H9 (cell line): Measurements from ENCODE around the gene KRCC1. TPM values are rescaled to one million over a fixed set of nuclear protein-coding genes. Genes with fewer than 3 reads are reported as not detected.

Source experiments
- DNase-seq: peaks from one replicate; pipeline ENCODE4 v3.0.0-alpha.2; 2017
- H2AFZ ChIP-seq: one replicate; pipeline ENCODE4 v1.6.1; 2013; ENCODE audit warnings: mild to moderate bottlenecking, low read length, control low read depth, moderate library complexity
- H2AK5ac ChIP-seq: 2 replicates; pipeline ENCODE4 v1.6.1; 2013; ENCODE audit warnings: low read length, control low read depth, mixed read lengths; ENCODE audit not compliant: insufficient read length
- H2BK120ac ChIP-seq: one replicate; pipeline ENCODE4 v1.6.1; 2013; ENCODE audit warnings: low read depth, mild to moderate bottlenecking, low read length, control low read depth, inconsistent platforms; ENCODE audit not compliant: poor library complexity, severe bottlenecking
- H2BK12ac ChIP-seq: 2 replicates; pipeline ENCODE4 v1.6.1; 2013; ENCODE audit warnings: low read length, control low read depth, mixed read lengths, low read depth; ENCODE audit not compliant: insufficient read length
- H2BK15ac ChIP-seq: 2 replicates; pipeline ENCODE4 v1.6.1; 2013; ENCODE audit warnings: low read depth, low read length, control low read depth
- H2BK20ac ChIP-seq: one replicate; pipeline ENCODE4 v1.6.1; 2013; ENCODE audit warnings: low read depth, mild to moderate bottlenecking, low read length, control low read depth, inconsistent platforms; ENCODE audit not compliant: poor library complexity, severe bottlenecking
- H2BK5ac ChIP-seq: 2 replicates; pipeline ENCODE4 v1.6.1; 2013; ENCODE audit warnings: low read length, control low read depth, mixed read lengths; ENCODE audit not compliant: insufficient read length
- H3K14ac ChIP-seq: 2 replicates; pipeline ENCODE4 v1.6.1; 2013; ENCODE audit warnings: low read length, control low read depth; ENCODE audit not compliant: insufficient read depth
- H3K18ac ChIP-seq: 2 replicates; pipeline ENCODE4 v1.6.1; 2013; ENCODE audit warnings: low read depth, mild to moderate bottlenecking, mixed read lengths, low read length, control low read depth; ENCODE audit not compliant: insufficient read length
- H3K23ac ChIP-seq: 2 replicates; pipeline ENCODE4 v1.6.1; 2013; ENCODE audit warnings: low read length, control low read depth, mixed read lengths, low read depth; ENCODE audit not compliant: insufficient read length
- H3K23me2 ChIP-seq: 2 replicates; pipeline ENCODE4 v1.6.1; 2013; ENCODE audit warnings: low read depth, mild to moderate bottlenecking, mixed read lengths, low read length, control low read depth; ENCODE audit not compliant: insufficient read length, poor library complexity, severe bottlenecking
- H3K27ac ChIP-seq: 2 replicates; pipeline ENCODE4 v1.5.1; 2013; ENCODE audit warnings: low read length, control low read depth, mixed read lengths, low read depth; ENCODE audit not compliant: insufficient read length
- H3K27me3 ChIP-seq: 2 replicates; pipeline ENCODE4 v1.6.1; 2013; ENCODE audit warnings: low read length, control low read depth, inconsistent platforms; ENCODE audit not compliant: insufficient read depth
- H3K4ac ChIP-seq: 2 replicates; pipeline ENCODE4 v1.6.1; 2013; ENCODE audit warnings: low read depth, mild to moderate bottlenecking, control low read depth, inconsistent platforms, low read length, moderate library complexity
- H3K4me1 ChIP-seq: 2 replicates; pipeline ENCODE4 v1.6.1; 2013; ENCODE audit warnings: low read length, control low read depth, inconsistent platforms; ENCODE audit not compliant: insufficient read depth
- H3K4me2 ChIP-seq: 2 replicates; pipeline ENCODE4 v1.6.1; 2013; ENCODE audit warnings: low read length, control low read depth, mixed read lengths; ENCODE audit not compliant: insufficient read length, insufficient read depth
- H3K56ac ChIP-seq: 2 replicates; pipeline ENCODE4 v1.6.1; 2013; ENCODE audit warnings: low read depth, mild to moderate bottlenecking, mixed read lengths, low read length, control low read depth; ENCODE audit not compliant: insufficient read length
- H3K79me1 ChIP-seq: 2 replicates; pipeline ENCODE4 v1.6.1; 2013; ENCODE audit warnings: low read depth, mild to moderate bottlenecking, moderate library complexity, low read length, control low read depth, inconsistent platforms; ENCODE audit not compliant: insufficient read depth, poor library complexity, severe bottlenecking
- H3K79me2 ChIP-seq: 2 replicates; pipeline ENCODE4 v1.6.1; 2013; ENCODE audit warnings: low read length, control low read depth, inconsistent platforms; ENCODE audit not compliant: insufficient read depth
- H3K9ac ChIP-seq: 2 replicates; pipeline ENCODE4 v1.6.1; 2013; ENCODE audit warnings: low read length, control low read depth, mixed read lengths; ENCODE audit not compliant: insufficient read length; ENCODE audit errors: extremely low read depth
- H3K9me3 ChIP-seq: one replicate; pipeline ENCODE4 v1.6.1; 2013; ENCODE audit warnings: low read depth, low read length, inconsistent platforms; ENCODE audit not compliant: control insufficient read depth
- H3T11ph ChIP-seq: one replicate; pipeline ENCODE4 v1.6.1; 2013; ENCODE audit warnings: mild to moderate bottlenecking, low read length, control low read depth, inconsistent platforms
- H4K20me1 ChIP-seq: one replicate; pipeline ENCODE4 v1.6.1; 2013; ENCODE audit not compliant: control insufficient read depth, insufficient read length, insufficient read depth
- H4K5ac ChIP-seq: 2 replicates; pipeline ENCODE4 v1.6.1; 2013; ENCODE audit warnings: low read depth, mild to moderate bottlenecking, mixed read lengths, low read length, control low read depth; ENCODE audit not compliant: insufficient read length
- H4K8ac ChIP-seq: replicated peaks from 2 replicates; pipeline ENCODE4 v1.6.1; 2013; ENCODE audit warnings: low read length, control low read depth, mixed read lengths, low read depth; ENCODE audit not compliant: insufficient read length
- H4K91ac ChIP-seq: 2 replicates; pipeline ENCODE4 v1.6.1; 2013; ENCODE audit warnings: low read depth, mild to moderate bottlenecking, moderate library complexity, mixed read lengths, low read length, control low read depth; ENCODE audit not compliant: insufficient read length
- H3K27ac Mint-ChIP-seq, 3 experiments: 2 replicates in 2 of 3; 3 replicates in 1 of 3; pipeline ENCODE4 v1.8.0; 2020 to 2021; ENCODE audit warnings: mixed read lengths in 3 of 3, mild to moderate bottlenecking in 1 of 3, moderate library complexity in 1 of 3
- H3K27me3 Mint-ChIP-seq: 2 replicates; pipeline ENCODE4 v1.8.0; 2021; ENCODE audit warnings: low read depth, mild to moderate bottlenecking, moderate library complexity, mixed read lengths
- H3K36me3 Mint-ChIP-seq, 3 experiments: 2 replicates in 2 of 3; 3 replicates in 1 of 3; pipeline ENCODE4 v1.8.0; 2020 to 2021; ENCODE audit warnings: low read depth in 3 of 3, mixed read lengths in 3 of 3; ENCODE audit not compliant: insufficient read depth in 1 of 3
- H3K4me1 Mint-ChIP-seq, 2 experiments: 2 replicates each; pipeline ENCODE4 v1.8.0; 2020; ENCODE audit warnings: mixed read lengths in 2 of 2
- H3K4me3 Mint-ChIP-seq, 2 experiments: 2 replicates in 1 of 2; 3 replicates in 1 of 2; pipeline ENCODE4 v1.8.0; 2020 to 2021; ENCODE audit warnings: mild to moderate bottlenecking in 2 of 2, mixed read lengths in 2 of 2, moderate library complexity in 1 of 2
- H3K9me3 Mint-ChIP-seq, 2 experiments: 2 replicates in 1 of 2; 3 replicates in 1 of 2; pipeline ENCODE4 v1.8.0; 2020; ENCODE audit warnings: mild to moderate bottlenecking in 2 of 2, mixed read lengths in 2 of 2, moderate library complexity in 1 of 2
- CTCF ChIP-seq: fragments of 200-600 bp; sonication (generic); conservative IDR thresholded peaks from 3 replicates; pipeline ENCODE4 v1.8.0; 2021; ENCODE audit warnings: antibody characterized with exemption, mild to moderate bottlenecking
- WGBS: extraction: QIAGEN DNeasy Blood & Tissue Kit; methylation state at CpG from one replicate; pipeline ENCODE4 v1.1.7; 2013; ENCODE audit warnings: missing lambda C conversion rate, low lambda C conversion rate, mixed read lengths; ENCODE audit not compliant: insufficient read length; ENCODE audit errors: extremely low coverage; 5-methylcytosine and 5-hydroxymethylcytosine counted together
- total RNA-seq: library from RNA; stranded (reverse); gene quantifications from 2 replicates; pipeline ENCODE4 v1.2.1, GENCODE V29; 2021

The KRCC1 gene
- total RNA-seq, 1 experiment from 2014 or later, result 8.2 TPM

- Histone ChIP-seq H4K8ac (no peak overlapping the region), H3K27me3 (no peaks in the 10 kb centered on the region), H3K27ac (no peak overlapping the region), H3K79me1 (peaks cover 4% of the 10 kb centered on the region), H3K56ac (no peak overlapping the region), H3T11ph (no peak overlapping the region), H3K79me2 (no peaks in the 10 kb centered on the region; the same call in 1 of the 2 replicates), H2AK5ac (no peak overlapping the region), H3K4me2 (peak overlapping the region; percentile 85), H2BK20ac (no peak overlapping the region), H3K9ac (peak overlapping the region; percentile 55), H3K4me1 (no peaks in the 10 kb centered on the region; the same call in 1 of the 2 replicates), H2BK120ac (no peak overlapping the region), H2BK12ac (no peak overlapping the region), H3K23ac (no peak overlapping the region), H2AFZ (no peak overlapping the region), H4K5ac (no peak overlapping the region), H3K9me3 (no peaks in the 10 kb centered on the region), H3K4ac (no peak overlapping the region), H3K18ac (no peak overlapping the region), H4K20me1 (no peaks in the 10 kb centered on the region), H3K14ac (no peak overlapping the region), H2BK5ac (no peak overlapping the region), H2BK15ac (no peak overlapping the region), H3K23me2 (no peaks in the 10 kb centered on the region), H4K91ac (no peak overlapping the region)
- peaks cover 23 to 24% of the 10 kb centered on the region in 2 experiments for H3K4me1 Mint-ChIP-seq
- H3K27me3 Mint-ChIP-seq, result no peaks in the 10 kb centered on the region; the same call in 1 of the 2 replicates
- H3K27ac Mint-ChIP-seq, result peak overlapping the region in 1 of 3 experiments; percentile 99; a peak in 2 of 7 replicates
- TF ChIP-seq CTCF, result no peak
- DNase-seq, result no peak
- H3K4me3 Mint-ChIP-seq, result peak overlapping the region; percentile 95
- H3K36me3 Mint-ChIP-seq, result peaks cover 4 to 9% (median 6%) of the 10 kb centered on the region in 3 experiments; a peak in 5 of 7 replicates
- H3K9me3 Mint-ChIP-seq, result no peaks in the 10 kb centered on the region; a peak in 2 of 5 replicates
- no CpG with 5 or more reads among the region's 10 CpGs for WGBS
Observed at GRCh38 chr2:88053934-88054781, 1.4 kb downstream of the KRCC1 start.
